ENCODE data around the gene TEDC2.

TEDC2 gene

GRCh38 chr16:2480948-2481347, 21.0 kb downstream of the TEDC2 start:
- DNase-seq: peak; percentile 15

DNA sequence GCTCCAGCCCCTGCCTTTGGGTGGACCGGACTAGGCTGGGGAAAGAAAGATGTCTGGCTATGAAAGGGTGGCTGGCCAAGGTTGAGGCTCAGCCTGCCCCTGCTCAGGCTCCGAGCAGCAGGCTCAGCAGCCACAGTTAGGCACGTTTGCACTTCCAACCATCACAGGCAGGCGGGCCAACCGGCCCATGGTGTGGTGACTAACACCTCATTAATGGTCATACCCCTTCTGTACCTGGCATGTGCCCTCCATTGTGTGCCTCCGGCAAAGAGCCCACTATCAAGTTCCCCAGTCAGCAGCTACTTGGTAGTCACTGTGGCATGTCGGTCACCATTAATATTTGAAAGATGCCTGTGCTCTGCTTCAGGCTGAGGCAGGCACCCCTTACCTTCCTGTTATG, 21.8 kb downstream of the TEDC2 start:
- no peak for DNase-seq

DNA sequence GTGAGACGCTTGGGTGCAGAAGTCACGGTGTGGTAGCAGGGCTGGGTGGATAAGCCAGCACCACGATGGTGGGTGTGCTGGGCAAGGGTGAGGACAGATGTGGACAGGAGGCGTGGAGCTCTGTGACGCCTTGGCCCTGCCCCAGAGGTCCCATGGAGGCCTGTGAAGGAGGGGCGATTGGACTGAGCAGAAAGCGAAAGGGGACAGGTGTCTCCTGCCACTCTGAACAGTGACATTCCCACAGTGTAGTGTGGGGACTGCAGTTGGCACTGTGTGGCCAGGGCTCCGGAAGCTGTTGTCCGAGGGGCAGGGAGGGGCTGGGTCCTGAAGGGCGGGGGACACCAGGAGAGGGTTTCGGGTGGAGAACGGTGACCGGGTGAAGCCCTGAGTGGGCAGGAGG, 22.3 kb downstream of the TEDC2 start:
- no peak for DNase-seq

GRCh38 chr16:2482708-2483534, 23.0 kb downstream of the TEDC2 start:
- peak; percentile 84 for DNase-seq

DNA sequence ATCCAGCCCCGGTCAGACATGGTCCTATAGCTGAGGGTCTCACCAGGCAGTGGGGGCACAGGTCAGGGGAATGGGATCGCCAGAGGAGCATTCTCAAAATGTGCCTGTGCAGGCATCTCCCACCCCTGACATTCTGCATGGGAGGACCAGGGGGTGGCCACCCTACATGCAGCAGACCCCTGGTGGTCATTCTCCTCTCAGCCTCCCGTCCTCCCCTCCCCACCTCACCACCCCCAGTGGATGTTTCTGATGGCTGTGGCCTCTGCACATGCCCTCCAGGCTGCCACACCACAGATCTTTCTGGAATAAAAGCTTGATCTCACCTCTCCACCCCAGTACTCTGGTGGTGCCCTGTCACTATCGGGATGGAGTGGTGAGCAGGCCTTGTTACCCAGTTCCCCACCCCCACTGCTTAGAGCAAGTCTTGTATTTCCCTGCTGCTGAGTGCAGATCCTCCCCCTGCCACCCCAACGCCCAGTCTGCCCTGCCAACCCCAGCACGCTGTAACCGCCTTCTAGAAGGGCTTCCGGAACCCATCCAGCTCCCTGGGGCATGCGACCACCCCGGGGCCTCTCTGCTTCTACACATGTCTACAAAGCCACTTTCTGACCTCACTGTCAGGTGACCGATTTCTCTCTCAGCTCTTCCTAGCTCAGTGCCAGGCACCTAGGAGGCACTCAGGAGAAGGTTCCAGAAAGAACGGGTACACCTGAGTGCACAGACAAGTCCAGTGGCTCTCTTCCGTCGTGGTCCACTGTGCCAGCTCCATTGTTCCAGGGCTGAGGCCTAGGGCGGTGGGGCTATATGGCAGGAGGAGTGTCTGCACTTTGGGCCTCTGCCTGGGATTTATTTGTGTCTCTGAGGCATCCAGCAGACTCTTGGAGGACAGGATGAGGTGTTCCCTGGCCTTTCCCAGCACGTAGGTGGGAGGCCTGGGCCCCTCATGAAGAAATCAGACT, 24.3 kb downstream of the TEDC2 start:
- no peak for DNase-seq

- DNase-seq: no peak
Measured at GRCh38 chr16:2484898-2485508, 25.1 kb downstream of the TEDC2 start.

DNA sequence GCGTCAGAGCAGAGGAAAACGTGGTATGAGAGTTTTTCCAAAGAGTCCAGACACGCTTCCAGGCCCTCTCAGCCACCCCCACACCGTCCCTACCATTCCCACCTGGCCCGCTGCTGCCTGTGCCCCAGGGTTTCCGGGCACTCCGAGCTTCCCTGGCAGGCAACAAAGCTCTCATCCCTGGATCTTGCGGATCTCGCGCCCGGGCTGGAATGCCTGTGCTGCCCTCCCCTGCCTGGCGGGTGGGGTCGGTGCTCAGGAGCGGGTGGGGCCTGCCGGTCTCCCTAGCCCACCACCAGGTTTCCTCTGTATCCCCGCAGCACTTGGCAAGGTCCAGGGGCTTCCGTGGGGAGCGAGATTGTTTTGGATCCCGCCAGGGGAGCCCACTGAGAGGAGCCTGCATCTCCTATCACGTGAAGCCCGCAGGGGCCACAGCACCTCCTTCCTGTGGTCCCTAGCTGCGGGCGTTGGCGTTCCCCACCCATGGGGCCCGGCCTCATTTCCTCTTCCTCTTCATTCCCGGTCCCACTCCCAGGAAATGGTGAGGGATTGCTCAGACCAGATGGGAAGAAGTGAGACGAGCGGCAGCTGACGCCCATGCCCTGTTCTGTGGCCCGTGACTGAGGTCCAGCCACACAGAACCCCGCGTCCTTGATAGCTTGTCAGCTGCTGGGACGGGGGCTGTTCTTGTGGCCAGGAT, 26.1 kb downstream of the TEDC2 start:
- no peak for DNase-seq

DNA sequence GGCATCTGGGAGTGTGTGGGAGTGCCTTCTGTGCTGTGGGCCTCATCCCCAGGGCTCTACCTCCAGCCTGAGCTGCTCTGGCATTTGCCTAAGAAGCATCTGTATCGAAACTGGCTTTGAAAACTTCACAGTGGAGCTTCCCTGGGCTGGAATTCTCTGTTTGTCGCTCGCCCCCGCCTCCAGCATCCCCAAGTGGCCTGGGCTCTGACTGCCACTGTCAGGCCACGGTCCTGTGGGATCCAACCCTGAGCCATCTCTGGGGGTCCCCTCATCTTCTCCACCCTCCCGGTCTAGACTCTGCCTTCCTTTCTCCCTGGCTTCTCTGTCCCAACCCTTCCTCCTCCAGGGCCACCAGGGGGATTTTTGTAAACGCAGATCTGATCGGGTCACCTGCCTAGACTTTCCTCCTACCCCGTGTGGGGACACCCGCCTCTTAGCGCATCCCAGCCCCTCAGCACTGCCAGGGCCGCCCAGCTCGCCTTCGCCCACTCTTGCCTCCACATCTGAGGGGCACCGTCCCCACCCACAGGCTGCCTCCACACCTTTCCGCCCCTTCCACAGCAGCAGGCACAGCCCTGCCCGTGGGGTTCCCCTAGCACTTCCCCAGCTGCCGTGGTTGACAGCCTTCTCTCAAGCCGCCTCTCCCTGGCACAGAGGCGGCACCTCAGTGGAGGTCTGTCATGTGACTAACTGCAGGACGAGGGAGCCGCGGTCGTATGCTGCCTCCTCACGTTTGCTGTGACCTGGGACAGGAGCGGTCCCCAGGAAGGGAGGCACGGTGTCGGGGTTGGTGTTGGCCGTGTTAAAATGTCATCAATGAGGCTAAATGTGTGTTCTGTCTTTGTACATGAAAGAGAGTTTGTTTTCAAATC, 27.0 kb downstream of the TEDC2 start:
- DNase-seq: no peak

- DNase-seq: no peak
Measured at GRCh38 chr16:2487517-2487842, 27.6 kb downstream of the TEDC2 start.

GRCh38 chr16:2487903-2488531, 28.1 kb downstream of the TEDC2 start:
- no peak for DNase-seq

GRCh38 chr16:2489581-2489980, 29.7 kb downstream of the TEDC2 start:
- DNase-seq: peak; percentile 20

DNA sequence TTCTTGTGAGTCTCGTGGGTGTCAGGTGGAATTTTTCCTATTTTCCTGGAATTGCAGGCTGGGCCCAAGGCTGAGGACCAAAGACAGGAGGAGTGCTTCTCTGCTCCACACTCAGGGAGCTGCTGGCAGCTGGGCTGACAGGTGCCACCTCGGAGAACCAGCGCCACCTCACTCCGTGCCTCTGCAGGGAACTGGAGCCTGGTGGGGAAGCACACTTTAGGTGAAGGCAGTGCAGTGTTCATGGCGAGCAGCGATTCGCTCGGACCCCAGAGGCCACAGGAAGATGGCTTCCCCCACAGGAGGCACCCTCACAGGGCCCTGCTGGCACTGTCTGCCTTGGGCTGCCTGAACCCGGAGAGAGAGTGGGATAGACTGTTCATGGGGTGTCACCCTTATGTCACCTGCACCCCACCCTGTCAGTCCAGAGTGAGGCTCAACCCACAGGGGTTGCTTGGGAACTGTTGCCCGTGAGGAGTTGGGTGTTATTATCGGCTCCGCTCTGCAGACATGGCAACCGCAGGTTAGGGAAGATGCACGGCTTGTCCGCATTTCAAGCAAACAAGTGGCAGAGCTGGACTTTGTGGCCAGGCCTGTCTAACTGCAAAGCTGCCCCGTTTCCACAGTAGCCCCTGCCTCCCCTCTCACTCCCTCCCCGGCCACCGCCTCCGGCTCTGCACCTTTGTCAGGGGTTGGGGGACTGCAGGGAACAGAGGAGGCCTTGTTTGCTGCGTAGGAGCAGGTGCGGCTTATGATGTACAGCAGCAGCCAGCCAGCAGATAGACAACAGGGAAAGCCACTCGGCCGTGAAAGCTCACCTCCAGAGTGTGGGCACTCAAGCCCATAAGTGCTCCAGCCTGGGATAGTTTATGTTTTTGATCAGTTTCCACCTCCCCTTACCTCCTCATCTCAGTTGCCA, 30.5 kb downstream of the TEDC2 start:
- DNase-seq: peak; percentile 26

GRCh38 chr16:2492292-2492691, 32.4 kb downstream of the TEDC2 start:
- DNase-seq: peak; percentile 15

- peak; percentile 3 for DNase-seq
Measured at GRCh38 chr16:2493605-2494004, 33.7 kb downstream of the TEDC2 start.

DNA sequence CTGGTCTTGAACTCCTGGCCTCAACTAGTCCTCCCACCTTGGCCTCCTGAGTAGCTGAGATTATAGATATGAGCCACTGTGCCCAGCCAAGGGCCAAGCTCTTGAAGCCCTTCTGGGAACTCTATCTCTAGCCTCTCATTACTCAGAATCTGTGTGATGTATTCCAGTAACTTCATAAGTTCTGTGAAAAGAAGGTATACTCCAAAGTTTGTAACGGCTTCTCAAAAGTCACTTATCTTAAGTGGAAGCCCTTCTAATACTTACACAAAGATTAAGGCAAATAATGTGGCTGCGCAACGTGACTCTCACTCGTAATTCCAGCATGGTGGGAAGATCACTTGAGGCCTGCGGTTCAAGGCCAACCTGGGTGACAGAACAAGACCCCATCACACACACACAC, 34.7 kb downstream of the TEDC2 start:
- peak; percentile 6 for DNase-seq

- peak; percentile 4 for DNase-seq
Measured at GRCh38 chr16:2495041-2495440, 35.1 kb downstream of the TEDC2 start.

GRCh38 chr16:2496223-2497115, 36.6 kb downstream of the TEDC2 start:
- peak; percentile 25 for DNase-seq

DNA sequence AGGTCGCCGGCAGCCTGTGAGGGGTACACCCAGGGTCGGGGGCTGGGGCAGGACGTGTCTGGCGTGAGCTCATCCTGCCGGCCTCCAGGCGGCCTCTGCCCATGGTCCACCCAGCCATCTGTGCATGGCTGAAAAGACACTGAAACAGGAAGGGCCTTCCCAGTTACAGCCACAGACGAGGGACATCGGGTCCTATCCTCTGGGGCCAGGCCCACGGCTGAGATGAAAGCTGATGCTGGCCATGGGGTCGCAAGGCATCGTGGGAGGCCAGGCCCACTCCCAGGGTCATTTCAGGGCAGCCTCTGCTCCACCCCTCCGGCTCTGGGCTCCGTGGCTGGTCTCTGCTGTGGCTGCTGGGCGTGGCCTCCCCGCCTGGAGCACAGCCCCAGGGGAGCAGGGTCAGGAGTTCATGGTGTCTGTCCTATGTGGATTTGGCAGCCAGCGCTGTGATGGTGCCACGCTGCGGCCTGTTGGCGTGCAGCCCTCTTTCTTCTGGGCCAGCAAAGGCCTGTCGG, 37.3 kb downstream of the TEDC2 start:
- peak; percentile 71 for DNase-seq

Measured in left hindlimb (tissue), 1 donor.